ENCODE data around the gene PRAMEF10.
"Not testable (repeated sequence)": the region's sequence is repeated elsewhere in the genome, so short reads cannot be mapped to it uniquely, and the experiment has no call there.

Gene PRAMEF10, protein sequence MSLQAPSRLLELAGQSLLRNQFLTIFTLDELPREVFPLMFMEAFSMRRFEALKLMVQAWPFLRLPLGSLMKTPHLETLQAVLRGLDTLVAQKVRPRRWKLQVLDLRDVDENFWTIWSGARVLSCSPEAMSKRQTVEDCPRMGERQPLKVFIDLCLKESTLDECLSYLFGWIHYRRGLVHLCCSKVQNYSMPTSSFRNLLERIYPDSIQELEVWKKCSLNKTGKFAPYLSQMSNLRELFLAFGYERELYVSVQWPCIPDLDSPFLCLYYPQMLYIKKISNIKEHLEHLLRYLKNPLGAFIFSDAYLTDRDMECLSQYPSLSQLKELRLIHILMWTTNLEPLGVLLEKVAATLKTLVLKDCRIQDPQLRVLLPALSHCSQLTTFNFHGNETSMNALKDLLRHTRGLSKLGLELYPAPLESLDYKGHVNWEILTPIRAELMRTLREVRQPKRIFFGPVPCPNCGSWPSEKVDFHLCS

DNA sequence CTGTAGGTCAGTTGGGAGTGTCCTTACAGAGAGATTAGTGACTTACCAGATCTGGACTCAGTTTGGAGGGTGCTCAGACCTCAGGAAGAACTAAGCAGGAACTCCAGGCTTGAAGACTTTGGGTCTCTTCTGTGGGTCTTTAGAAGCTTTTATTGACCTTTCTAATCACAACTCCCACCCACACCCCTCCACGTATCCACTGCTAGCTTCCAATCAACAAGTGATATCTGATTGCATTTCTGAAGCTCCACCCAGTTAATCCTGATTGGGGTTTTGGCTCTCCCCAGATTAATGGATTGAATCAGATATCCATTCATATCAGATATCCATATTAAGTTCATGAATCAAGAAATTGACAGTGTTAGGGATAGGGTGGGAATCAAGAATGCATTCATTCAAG, at the start of gene PRAMEF10:
Gene PRAMEF10, minus strand, starts transcription at position 101 of the 400 bp plus-strand sequence. CDS start 2,423 bp downstream, outside the sequence.
- not testable (repeated sequence) for DNase-seq

DNA sequence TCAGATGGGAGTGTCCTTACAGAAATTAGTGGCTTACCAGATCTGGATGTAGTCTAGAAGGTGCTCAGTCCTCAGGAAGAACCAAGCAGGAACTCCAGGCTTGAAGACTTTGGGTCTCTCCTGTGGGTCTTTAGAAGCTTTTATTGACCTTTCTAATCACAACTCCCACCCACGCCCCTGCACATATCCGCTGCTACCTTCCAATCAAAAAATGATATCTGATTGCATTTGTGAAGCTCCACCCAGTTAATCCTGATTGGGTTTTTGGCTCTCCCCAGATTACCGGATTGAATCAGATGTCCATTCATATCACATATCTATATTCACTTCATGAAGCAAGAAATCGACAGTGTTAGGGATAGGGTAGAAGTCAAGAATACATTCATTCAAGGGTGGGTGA, 49.4 kb upstream of the PRAMEF10 start, which contains the start of gene PRAMEF6:
Gene PRAMEF6, minus strand, starts transcription at position 101 of the 400 bp plus-strand sequence. CDS start 5,062 bp downstream, outside the sequence.
- not testable (repeated sequence) for DNase-seq

DNA sequence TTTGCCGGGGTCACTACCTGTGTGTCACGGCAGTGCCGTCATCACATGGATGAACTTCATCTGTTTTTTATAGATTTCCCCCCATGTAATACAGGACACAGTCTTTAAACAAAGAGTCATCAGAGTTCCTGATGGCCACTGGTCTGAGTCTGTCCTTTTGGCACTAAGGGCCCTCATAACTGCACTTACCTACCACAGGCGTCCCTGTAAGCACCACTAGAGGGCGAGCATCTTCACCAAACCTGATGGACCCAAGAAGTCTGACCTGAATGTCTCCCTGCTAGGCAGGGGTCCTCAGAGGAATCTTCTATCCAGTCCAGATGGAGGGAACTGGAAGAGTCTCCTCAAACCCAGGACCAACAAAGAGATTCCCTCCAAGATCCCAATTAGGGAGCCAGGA, 26.3 kb upstream of the PRAMEF10 start:
- DNase-seq: not testable (repeated sequence)

DNA sequence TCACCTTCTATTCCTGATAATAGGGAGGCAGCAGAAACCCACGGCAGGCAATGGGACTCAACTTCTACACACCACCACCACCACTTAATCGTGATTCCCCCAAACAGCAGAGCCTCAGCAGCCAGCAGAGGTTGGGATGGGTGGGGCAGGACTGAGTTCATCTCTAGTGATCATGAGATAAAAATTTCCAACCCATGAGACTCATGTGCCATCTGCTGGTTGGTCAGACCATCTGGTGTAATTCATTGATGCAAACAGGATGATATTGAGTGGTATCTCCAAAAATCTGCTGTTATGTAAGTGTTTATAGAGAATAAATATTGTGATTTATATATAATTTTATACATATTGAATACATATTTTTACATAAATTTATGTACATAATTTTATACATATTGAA, 23.7 kb upstream of the PRAMEF10 start:
- not testable (repeated sequence) for DNase-seq

DNA sequence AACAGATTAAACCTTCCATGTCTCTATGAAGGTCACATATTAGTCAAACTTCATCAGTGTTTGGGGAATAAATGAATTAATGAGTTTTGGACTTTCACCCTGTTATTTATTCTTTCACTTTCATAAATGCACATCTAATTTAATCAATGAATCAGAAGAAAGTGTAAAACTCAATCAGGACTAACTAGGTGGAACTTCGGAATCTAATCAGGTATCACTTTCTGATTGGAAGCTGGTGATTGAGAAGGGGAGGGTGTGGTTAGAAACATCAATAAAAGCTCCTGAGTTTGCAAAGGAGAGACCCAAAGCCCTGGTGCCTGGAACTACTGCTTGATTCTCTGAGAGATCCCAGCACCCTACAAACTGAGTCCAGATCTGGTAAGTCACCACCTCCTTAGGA, 18.2 kb upstream of the PRAMEF10 start, which contains the start of gene PRAMEF7:
Gene PRAMEF7, plus strand, starts transcription at position 301 of the 400 bp plus-strand sequence. CDS start 1,083 bp downstream, outside the sequence.
- not testable (repeated sequence) for DNase-seq

DNA sequence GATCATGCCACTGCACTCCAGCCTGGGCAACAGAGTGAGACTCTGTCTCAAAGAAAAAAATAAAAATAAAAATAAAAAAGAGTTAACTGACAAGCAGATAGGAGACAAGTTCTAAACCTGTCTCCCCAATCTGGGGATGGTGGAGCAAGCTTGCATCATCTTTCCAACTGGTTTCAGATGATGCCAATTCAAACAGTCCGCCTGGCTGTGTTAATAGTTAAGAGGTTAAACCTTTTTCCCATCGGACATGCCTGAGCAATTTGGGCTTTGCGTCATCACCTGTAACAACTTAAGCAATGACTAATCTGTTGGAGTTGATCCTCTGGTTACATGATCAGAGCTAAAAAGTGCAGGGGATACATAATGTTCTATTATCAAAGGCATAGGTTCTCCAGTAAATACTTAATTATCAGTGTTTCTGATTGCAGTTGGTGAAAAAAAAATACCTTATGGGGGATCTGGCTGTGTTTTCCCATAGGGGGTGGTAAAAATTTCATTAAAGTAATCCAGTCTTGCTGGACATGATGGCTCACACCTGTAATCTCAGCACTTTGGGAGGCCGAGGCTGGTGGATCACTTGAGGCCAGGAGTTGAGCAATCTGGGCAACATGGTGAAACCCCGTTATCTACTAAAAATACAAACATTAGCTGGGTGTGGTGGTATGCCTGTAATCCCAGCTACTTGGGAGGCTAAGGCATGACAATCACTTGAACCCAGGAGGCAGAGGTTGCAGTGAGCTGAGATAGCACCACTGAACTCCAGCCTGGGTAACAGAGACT, 5.9 kb upstream of the PRAMEF10 start:
- not testable (repeated sequence) for DNase-seq

DNA sequence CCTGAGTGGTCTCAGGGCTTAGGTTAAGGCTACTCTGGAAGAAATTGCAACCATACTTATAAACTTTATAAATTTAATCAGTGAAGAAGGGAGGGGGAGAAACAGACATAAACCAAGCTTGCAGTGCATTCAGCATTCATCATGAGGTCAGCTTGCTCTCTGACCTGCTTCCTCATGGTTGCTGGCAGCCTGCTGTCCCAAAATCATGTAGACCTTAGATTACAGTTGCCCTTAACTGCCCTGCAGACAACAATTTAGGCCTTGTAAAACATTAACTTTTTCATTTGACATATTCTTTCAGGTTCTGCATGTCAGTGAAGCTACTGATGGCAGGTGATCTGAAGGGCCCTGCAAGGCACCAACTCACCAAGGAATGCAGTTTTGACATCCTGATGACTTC, 1.1 kb upstream of the PRAMEF10 start:
- not testable (repeated sequence) for DNase-seq

DNA sequence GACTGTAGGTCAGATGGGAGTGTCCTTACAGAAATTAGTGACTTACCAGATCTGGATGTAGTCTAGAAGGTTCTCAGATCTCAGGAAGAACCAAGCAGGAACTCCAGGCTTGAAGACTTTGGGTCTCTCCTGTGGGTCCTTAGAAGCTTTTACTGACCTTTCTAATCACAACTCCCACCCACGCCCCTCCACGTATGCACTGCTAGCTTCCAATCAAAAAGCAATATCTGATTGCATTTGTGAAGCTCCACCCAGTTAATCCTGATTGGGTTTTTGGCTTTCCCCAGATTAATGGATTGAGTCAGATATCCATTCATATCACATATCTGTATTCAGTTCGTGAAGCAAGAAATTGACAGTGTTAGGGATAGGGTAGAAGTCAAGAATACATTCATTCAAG, 12.0 kb downstream of the PRAMEF10 start, which contains the start of gene PRAMEF4:
Gene PRAMEF4, minus strand, starts transcription at position 101 of the 400 bp plus-strand sequence. CDS start 2,807 bp downstream, outside the sequence.
- DNase-seq: not testable (repeated sequence)

DNA sequence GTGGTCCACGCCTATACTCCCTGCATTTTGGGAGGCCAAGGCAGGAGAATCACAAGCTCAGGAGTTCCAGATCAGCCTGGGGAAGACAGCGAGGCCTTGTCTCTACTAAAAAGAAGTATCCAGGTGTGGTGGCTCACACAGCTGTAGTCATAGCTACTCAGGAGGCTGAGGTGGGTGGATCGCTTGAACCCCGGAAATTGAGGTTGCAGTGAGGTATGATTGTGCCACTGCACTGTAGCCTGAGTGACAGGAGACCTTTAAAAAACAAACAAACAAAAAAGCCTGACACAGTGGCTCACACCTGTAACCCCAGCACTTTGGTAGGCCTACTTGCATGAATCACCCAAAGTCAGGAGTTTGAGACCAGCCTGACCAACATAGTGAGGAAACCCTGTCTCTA, 19.6 kb downstream of the PRAMEF10 start:
- not testable (repeated sequence) for DNase-seq

DNA sequence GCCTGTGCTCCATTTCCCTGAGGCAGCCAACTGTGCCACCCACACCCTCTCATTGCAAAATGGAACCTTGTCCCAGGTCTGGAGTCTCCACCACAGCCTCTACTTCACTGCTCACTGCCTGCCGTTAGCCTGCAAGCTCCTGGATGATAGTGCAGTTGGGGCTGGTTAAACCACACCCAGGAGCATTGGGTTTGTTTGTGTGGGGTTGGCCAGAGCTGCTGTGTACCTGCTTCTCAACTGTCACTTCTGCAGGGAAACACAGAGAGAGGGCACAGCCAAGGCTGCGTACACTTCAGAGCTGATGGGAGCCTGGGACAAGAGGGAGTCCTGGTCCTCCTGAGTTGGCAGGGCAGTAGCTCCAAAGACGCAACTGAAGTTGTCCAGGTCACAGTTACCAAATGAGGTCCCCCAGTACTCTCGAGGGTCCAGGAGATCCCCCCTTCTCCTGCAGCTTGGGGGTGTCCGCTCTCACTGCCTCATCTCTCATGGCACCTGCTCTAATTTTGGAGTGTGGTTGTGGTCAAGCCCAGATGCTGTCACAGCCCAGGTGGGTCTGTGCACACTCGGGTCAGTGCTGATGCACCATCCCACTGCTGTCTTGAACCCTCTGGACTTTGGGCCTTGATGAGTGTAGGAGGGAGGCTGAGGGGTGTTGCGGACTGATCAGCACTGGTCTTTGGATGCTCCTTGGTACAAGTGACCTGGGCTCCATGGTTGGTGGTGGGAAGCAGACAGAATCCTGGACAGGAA, 34.8 kb downstream of the PRAMEF10 start:
- not testable (repeated sequence) for DNase-seq

DNA sequence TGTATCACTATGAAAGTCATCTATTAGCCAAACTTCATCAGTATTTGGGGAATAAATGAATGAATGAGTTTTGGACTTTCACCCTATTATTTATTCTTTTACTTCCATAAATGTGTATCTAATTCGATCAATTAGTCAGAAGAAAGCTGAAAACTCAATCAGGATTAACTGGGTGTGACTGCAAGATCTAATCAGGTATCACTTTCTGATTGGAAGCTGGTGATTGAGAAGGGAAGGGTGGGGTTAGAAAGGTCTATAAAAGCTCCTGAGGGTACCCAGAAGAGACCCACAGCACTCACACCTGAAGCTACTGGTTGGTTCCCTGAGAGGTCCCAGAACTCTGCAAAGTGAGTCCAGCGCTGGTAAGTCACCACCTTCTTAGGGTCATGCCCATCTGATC, 41.3 kb downstream of the PRAMEF10 start, which contains the start of gene PRAMEF2:
Gene PRAMEF2, plus strand, starts transcription at position 301 of the 400 bp plus-strand sequence. CDS start 1,924 bp downstream, outside the sequence.
- not testable (repeated sequence) for DNase-seq

DNA sequence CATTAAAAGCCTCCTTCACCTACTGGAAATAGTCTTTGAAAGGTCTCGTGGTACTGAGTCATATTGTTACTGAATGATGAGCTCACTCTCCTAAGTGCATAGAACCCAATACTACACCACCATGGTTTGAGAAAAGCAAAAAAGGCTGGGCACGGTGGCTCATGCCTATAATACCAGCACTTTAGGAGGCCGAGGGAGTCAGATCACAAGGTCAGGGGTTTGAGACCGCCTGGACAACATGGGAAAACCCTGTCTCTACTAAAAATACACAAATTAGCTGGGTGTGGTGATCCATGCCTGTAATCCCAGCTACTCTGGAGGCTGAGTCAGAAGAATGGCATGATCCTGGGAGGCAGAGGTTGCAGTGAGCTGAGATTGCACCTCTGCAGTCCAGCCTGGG, 46.3 kb downstream of the PRAMEF10 start:
- no peak for DNase-seq

DNA sequence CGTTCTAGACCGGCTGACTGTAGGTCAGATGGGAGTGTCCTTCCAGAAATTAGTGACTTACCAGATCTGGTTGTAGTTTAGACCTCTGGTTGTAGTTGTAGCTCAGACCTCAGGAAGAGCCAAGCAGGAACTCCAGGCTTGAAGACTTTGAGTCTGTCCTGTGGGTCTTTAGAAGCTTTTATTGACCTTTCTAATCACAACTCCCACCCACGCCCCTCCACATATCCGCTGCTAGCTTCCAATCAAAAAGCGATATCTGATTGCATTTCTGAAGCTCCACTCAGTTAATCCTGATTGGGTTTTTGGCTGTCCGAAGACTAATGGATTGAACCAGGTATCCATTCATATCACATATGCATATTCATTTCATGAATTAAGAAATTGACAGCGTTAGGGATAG, 49.5 kb downstream of the PRAMEF10 start, which contains the start of gene HNRNPCL1:
Gene HNRNPCL1, minus strand, starts transcription at position 101 of the 400 bp plus-strand sequence. CDS start 431 bp downstream, outside the sequence.
- not testable (repeated sequence) for DNase-seq
